GM18511 (cell line): ENCODE results near the gene PEA15.
A peak's percentile ranks its signal among the peaks of the same experiment; 100 is the strongest.

Source experiments
- ATAC-seq: cut with Tn5 transposase; IDR thresholded peaks from one replicate; pipeline ENCODE4 v1.9.1; 2021; ENCODE audit warnings: mild to moderate bottlenecking, moderate library complexity; ENCODE audit not compliant: unreplicated experiment

Gene PEA15

GRCh38 chr1:160236806-160237205 is 31.6 kb downstream of the PEA15 start:
- no peak for ATAC-seq

GRCh38 chr1:160237558-160237957 is 32.4 kb downstream of the PEA15 start:
- ATAC-seq = no peak

GRCh38 chr1:160238408-160238807 is 33.2 kb downstream of the PEA15 start:
- no peak for ATAC-seq

- ATAC-seq = no peak
Observed at GRCh38 chr1:160239582-160240299, 34.6 kb downstream of the PEA15 start.

- ATAC-seq = no peak
Observed at GRCh38 chr1:160243767-160244166, 38.6 kb downstream of the PEA15 start.

GRCh38 chr1:160244209-160244608 is 39.0 kb downstream of the PEA15 start:
- ATAC-seq = no peak

- no peak for ATAC-seq
Observed at GRCh38 chr1:160245434-160245833, 40.2 kb downstream of the PEA15 start.

GRCh38 chr1:160247053-160247452 is 41.9 kb downstream of the PEA15 start:
- no peak for ATAC-seq

GRCh38 chr1:160251011-160251410 is 45.8 kb downstream of the PEA15 start:
- ATAC-seq = no peak

GRCh38 chr1:160251687-160252526 is 46.7 kb downstream of the PEA15 start:
- peak; percentile 79 for ATAC-seq

GRCh38 chr1:160255781-160256300 is 50.7 kb downstream of the PEA15 start:
- no peak for ATAC-seq

- ATAC-seq = no peak
Observed at GRCh38 chr1:160256396-160257046, 51.3 kb downstream of the PEA15 start.

GRCh38 chr1:160257411-160258015 is 52.3 kb downstream of the PEA15 start:
- ATAC-seq = no peak

GRCh38 chr1:160258177-160258798 is 53.1 kb downstream of the PEA15 start:
- no peak for ATAC-seq

- no peak for ATAC-seq
Observed at GRCh38 chr1:160260406-160261382, 55.5 kb downstream of the PEA15 start.

GRCh38 chr1:160261556-160261892 is 56.3 kb downstream of the PEA15 start:
- peak; percentile 36 for ATAC-seq

GRCh38 chr1:160261893-160262794 is 57.0 kb downstream of the PEA15 start, which contains the start of gene DCAF8:
Gene DCAF8, minus strand, starts transcription at chr1:160262549. Its CDS starts 18,541 bp downstream, at chr1:160244008.
- ATAC-seq = peak; percentile 87

GRCh38 chr1:160264795-160265307 is 59.7 kb downstream of the PEA15 start:
- ATAC-seq = no peak
